HG02870 (cell line): ENCODE measurements around the gene MFSD6.
A peak's percentile ranks its signal among the peaks of the same experiment; 100 is the strongest.
"Not testable (repeated sequence)": the region's sequence is repeated elsewhere in the genome, so short reads cannot be mapped to it uniquely, and the experiment has no call there.

Experiments
- ATAC-seq: cut with Tn5 transposase; IDR thresholded peaks from one replicate; pipeline ENCODE4 v1.9.1; 2021; ENCODE audit warnings: mild to moderate bottlenecking, moderate library complexity; ENCODE audit not compliant: unreplicated experiment

The MFSD6 gene

GRCh38 chr2:190407662-190408537, at the start of gene MFSD6:
Gene MFSD6, plus strand, starts transcription at chr2:190408355. Its CDS starts 27,675 bp downstream, at chr2:190436030.
- ATAC-seq: peak; percentile 52

- ATAC-seq: not testable (repeated sequence)
Measured at GRCh38 chr2:190358655-190359448, 49.3 kb upstream of the MFSD6 start.

GRCh38 chr2:190360561-190360960, 47.6 kb upstream of the MFSD6 start:
- ATAC-seq: no peak

- ATAC-seq: no peak
Measured at GRCh38 chr2:190360965-190361364, 47.2 kb upstream of the MFSD6 start.

- no peak for ATAC-seq
Measured at GRCh38 chr2:190361572-190361971, 46.6 kb upstream of the MFSD6 start.

GRCh38 chr2:190362894-190363293, 45.3 kb upstream of the MFSD6 start:
- no peak for ATAC-seq

- no peak for ATAC-seq
Measured at GRCh38 chr2:190365499-190366204, 42.5 kb upstream of the MFSD6 start.

GRCh38 chr2:190366248-190366753, 41.9 kb upstream of the MFSD6 start:
- ATAC-seq: no peak

- ATAC-seq: no peak
Measured at GRCh38 chr2:190367091-190367490, 41.1 kb upstream of the MFSD6 start.

GRCh38 chr2:190369635-190370034, 38.5 kb upstream of the MFSD6 start:
- ATAC-seq: no peak

GRCh38 chr2:190376083-190376482, 32.1 kb upstream of the MFSD6 start:
- no peak for ATAC-seq

- no peak for ATAC-seq
Measured at GRCh38 chr2:190376591-190377245, 31.4 kb upstream of the MFSD6 start.

- ATAC-seq: no peak
Measured at GRCh38 chr2:190378880-190379237, 29.3 kb upstream of the MFSD6 start.

- no peak for ATAC-seq
Measured at GRCh38 chr2:190379249-190379964, 28.7 kb upstream of the MFSD6 start.

- ATAC-seq: no peak
Measured at GRCh38 chr2:190380962-190381412, 27.2 kb upstream of the MFSD6 start.

GRCh38 chr2:190382851-190383250, 25.3 kb upstream of the MFSD6 start:
- ATAC-seq: peak; percentile 72

GRCh38 chr2:190387422-190387821, 20.7 kb upstream of the MFSD6 start:
- no peak for ATAC-seq

GRCh38 chr2:190396271-190396670, 11.9 kb upstream of the MFSD6 start:
- ATAC-seq: no peak

GRCh38 chr2:190402986-190403603, 5.1 kb upstream of the MFSD6 start:
- no peak for ATAC-seq
